GM23338 (cell line): ENCODE data around the gene TBC1D19.

ENCODE experiments used
- EZH2 ChIP-seq: fragments of 200-600 bp; sonication (generic); IDR thresholded peaks from one replicate; pipeline ENCODE4 v1.8.0; 2017; ENCODE audit warnings: antibody characterized with exemption, mild to moderate bottlenecking, low read depth; ENCODE audit not compliant: unreplicated experiment
- STAT1 ChIP-seq: IDR thresholded peaks from one replicate; pipeline ENCODE4 v1.6.1; 2016; ENCODE audit warnings: antibody characterized with exemption; ENCODE audit not compliant: unreplicated experiment
- TF ChIP-seq, protein P1 (sequence below), 2 experiments: fragments of 200-600 bp in 1 of 2; sonication (generic) in 1 of 2; conservative IDR thresholded peaks; 2 replicates each; pipeline versions ENCODE4 v1.5.1 to v1.6.1; 2016 to 2017; ENCODE audit warnings: antibody characterized with exemption in 2 of 2, low read depth in 2 of 2, mild to moderate bottlenecking in 2 of 2, moderate library complexity in 1 of 2

DNA sequence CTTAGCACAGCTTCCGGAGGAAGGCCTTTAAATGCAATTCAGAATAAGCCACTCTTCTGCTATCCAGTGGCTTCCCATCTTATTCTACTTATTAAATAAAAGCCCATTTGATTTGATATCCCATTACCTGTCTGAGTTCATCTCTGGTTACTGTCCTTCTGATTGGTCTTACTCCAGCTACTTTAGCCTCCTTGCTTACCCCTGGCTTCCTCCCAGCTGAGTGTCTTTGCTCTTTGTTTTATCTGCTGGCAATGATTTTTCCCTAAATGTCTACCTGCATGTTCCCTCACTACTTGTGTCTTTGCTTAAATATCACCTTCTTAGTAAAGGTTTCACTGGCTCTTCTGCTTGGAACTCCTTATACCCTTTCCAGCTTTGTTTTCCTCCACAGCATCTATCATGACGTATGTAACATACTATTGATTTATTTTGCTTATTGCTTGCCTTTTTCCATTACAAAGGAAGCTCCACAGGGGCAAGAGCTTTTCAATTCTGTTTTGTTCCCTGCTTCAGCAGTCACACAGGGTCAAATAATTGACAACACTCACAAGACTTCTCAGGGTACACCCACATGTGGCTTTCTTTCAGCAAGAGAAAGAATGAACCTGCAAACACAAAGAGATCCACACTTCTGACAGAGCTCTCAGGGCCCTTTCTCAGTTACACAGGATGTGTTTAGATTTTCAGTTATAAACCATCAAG lies 63.8 kb downstream of the TBC1D19 start:
- TF ChIP-seq, protein P1, sequence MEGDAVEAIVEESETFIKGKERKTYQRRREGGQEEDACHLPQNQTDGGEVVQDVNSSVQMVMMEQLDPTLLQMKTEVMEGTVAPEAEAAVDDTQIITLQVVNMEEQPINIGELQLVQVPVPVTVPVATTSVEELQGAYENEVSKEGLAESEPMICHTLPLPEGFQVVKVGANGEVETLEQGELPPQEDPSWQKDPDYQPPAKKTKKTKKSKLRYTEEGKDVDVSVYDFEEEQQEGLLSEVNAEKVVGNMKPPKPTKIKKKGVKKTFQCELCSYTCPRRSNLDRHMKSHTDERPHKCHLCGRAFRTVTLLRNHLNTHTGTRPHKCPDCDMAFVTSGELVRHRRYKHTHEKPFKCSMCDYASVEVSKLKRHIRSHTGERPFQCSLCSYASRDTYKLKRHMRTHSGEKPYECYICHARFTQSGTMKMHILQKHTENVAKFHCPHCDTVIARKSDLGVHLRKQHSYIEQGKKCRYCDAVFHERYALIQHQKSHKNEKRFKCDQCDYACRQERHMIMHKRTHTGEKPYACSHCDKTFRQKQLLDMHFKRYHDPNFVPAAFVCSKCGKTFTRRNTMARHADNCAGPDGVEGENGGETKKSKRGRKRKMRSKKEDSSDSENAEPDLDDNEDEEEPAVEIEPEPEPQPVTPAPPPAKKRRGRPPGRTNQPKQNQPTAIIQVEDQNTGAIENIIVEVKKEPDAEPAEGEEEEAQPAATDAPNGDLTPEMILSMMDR (conservative IDR thresholded peaks at IDR 0.05; ENCODE audit: low read depth in 2 of 2) = no peak
- TF ChIP-seq STAT1 (no peak), EZH2 (no peak)
